Measurements from ENCODE around the gene LRRC14B.

LRRC14B gene

DNA sequence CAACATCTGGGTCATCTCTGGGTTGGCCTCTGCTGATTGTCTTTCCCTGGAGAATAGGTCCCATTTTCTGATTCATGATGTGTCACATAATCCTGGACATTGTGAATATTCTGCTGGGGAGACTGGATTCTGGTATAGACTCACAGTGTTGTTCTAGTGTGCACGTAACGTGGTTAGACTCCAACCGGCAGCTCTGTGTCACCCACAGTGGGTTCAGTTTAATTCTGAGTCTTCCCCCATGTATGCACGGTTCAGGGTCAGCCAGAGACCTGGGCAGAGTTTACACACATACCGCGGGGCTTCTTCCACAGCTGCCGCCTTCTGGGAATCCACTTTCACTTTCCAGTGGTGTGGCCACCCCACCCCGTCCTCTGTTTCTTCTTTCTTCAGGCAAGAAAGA lies 38.0 kb upstream of the LRRC14B start:
- Histone ChIP-seq H3K9ac (ENCODE audit: low read length) (no peak overlapping the region), H3K4me2 (ENCODE audit: low read length) (no peak overlapping the region), H4K8ac (ENCODE audit: low read depth, low read length) (no peak overlapping the region), H2BK15ac (replicated peaks; ENCODE audit: low read depth) (no peak overlapping the region), H3K56ac (ENCODE audit: low read length) (no peak overlapping the region), H3K36me3 (ENCODE audit: control insufficient read depth, insufficient read depth, low read length) (peaks cover 19% of the 10 kb centered on the region), H3K23ac (ENCODE audit: low read length) (no peak overlapping the region), H4K5ac (ENCODE audit: low read length) (no peak overlapping the region), H3K79me2 (ENCODE audit: control insufficient read depth, insufficient read depth, low read length) (no peaks in the 10 kb centered on the region), H3K4ac (ENCODE audit: low read depth, low read length) (no peak overlapping the region), H2BK5ac (ENCODE audit: low read length) (no peak overlapping the region), H3K18ac (ENCODE audit: low read length) (no peak overlapping the region), H3K4me3 (ENCODE audit: low read length) (no peak overlapping the region), H3K27me3 (ENCODE audit: insufficient read depth, low read length, poor library complexity) (no peaks in the 10 kb centered on the region), H3K4me1 (ENCODE audit: control insufficient read depth, low read depth, low read length) (no peaks in the 10 kb centered on the region), H3K27ac (ENCODE audit: low read depth, low read length) (no peak overlapping the region), H2BK120ac (ENCODE audit: low read depth, low read length) (no peak overlapping the region), H2AK5ac (ENCODE audit: low read length) (no peak overlapping the region), H3K79me1 (ENCODE audit: low read length) (no peaks in the 10 kb centered on the region)
- WGBS (ENCODE audit: extremely low coverage, insufficient coverage, low lambda C conversion rate) = no CpG with 5 or more reads among the region's 8 CpGs
- no peak for DNase-seq

- no peaks in the 10 kb centered on the region for H3K27me3 ChIP-seq (ENCODE audit: insufficient read depth, low read length, poor library complexity)
- WGBS (ENCODE audit: extremely low coverage, insufficient coverage, low lambda C conversion rate) = no CpG with 5 or more reads among the region's 10 CpGs
- DNase-seq = no peak
Observed at GRCh38 chr5:154236-154635, 37.1 kb upstream of the LRRC14B start.

DNA sequence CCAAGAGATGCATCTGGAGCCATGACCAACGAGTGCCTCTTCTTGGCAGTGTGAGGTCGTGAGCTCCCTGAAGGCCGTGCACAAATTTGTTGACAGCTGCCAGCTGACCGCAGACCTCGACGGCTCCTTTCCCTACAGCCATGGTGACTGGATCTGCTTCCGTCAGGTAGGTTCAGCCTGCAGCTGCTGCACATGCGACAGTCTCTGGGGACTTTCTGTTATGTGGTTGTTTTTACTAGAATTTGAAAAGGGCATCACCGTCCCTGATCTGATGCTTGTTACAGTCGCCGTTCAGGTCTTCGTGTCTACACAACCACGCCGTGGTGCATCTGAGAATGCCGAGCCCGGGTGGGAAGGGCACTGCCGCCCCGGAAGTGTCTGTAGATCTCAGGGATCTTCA lies 36.5 kb upstream of the LRRC14B start:
- H3K79me1 ChIP-seq (ENCODE audit: low read length) = no peaks in the 10 kb centered on the region
- no CpG with 5 or more reads among the region's 18 CpGs for whole genome bisulfite sequencing (ENCODE audit: extremely low coverage, insufficient coverage, low lambda C conversion rate)
- no peak overlapping the region for H2BK120ac ChIP-seq (ENCODE audit: low read depth, low read length)
- H3K23ac ChIP-seq (ENCODE audit: low read length) = no peak overlapping the region
- no peak overlapping the region for H3K27ac ChIP-seq (ENCODE audit: low read depth, low read length)
- H3K4ac ChIP-seq (ENCODE audit: low read depth, low read length) = no peak overlapping the region
- H2BK5ac ChIP-seq (ENCODE audit: low read length) = no peak overlapping the region
- no peaks in the 10 kb centered on the region for H3K4me1 ChIP-seq (ENCODE audit: control insufficient read depth, low read depth, low read length)
- peaks cover 19% of the 10 kb centered on the region for H3K36me3 ChIP-seq (ENCODE audit: control insufficient read depth, insufficient read depth, low read length)
- no peak overlapping the region for H4K5ac ChIP-seq (ENCODE audit: low read length)
- H4K8ac ChIP-seq (ENCODE audit: low read depth, low read length) = no peak overlapping the region
- no peak overlapping the region for H3K18ac ChIP-seq (ENCODE audit: low read length)
- no peak overlapping the region for H3K4me3 ChIP-seq (ENCODE audit: low read length)
- no peak overlapping the region for H3K4me2 ChIP-seq (ENCODE audit: low read length)
- no peak overlapping the region for H2BK15ac ChIP-seq (replicated peaks; ENCODE audit: low read depth)
- DNase-seq = no peak
- no peaks in the 10 kb centered on the region for H3K79me2 ChIP-seq (ENCODE audit: control insufficient read depth, insufficient read depth, low read length)
- H3K27me3 ChIP-seq (ENCODE audit: insufficient read depth, low read length, poor library complexity) = no peaks in the 10 kb centered on the region
- H3K9ac ChIP-seq (ENCODE audit: low read length) = no peak overlapping the region
- no peak overlapping the region for H3K56ac ChIP-seq (ENCODE audit: low read length)
- H2AK5ac ChIP-seq (ENCODE audit: low read length) = no peak overlapping the region

More at GRCh38 chr5:154236-154635, 37.1 kb upstream of the LRRC14B start:
- no peak overlapping the region for H3K23ac ChIP-seq (ENCODE audit: low read length)
- no peaks in the 10 kb centered on the region for H3K79me2 ChIP-seq (ENCODE audit: control insufficient read depth, insufficient read depth, low read length)
- no peak overlapping the region for H2AK5ac ChIP-seq (ENCODE audit: low read length)
- H2BK120ac ChIP-seq (ENCODE audit: low read depth, low read length) = no peak overlapping the region
- no peak overlapping the region for H4K5ac ChIP-seq (ENCODE audit: low read length)
- no peak overlapping the region for H2BK15ac ChIP-seq (replicated peaks; ENCODE audit: low read depth)
- H3K4me1 ChIP-seq (ENCODE audit: control insufficient read depth, low read depth, low read length) = no peaks in the 10 kb centered on the region
- H3K4me2 ChIP-seq (ENCODE audit: low read length) = no peak overlapping the region
- no peak overlapping the region for H3K56ac ChIP-seq (ENCODE audit: low read length)
- H3K4ac ChIP-seq (ENCODE audit: low read depth, low read length) = no peak overlapping the region
- H3K27ac ChIP-seq (ENCODE audit: low read depth, low read length) = no peak overlapping the region
- no peak overlapping the region for H3K18ac ChIP-seq (ENCODE audit: low read length)
- no peak overlapping the region for H2BK5ac ChIP-seq (ENCODE audit: low read length)
- no peak overlapping the region for H4K8ac ChIP-seq (ENCODE audit: low read depth, low read length)
- H3K79me1 ChIP-seq (ENCODE audit: low read length) = no peaks in the 10 kb centered on the region
- no peak overlapping the region for H3K4me3 ChIP-seq (ENCODE audit: low read length)
- no peak overlapping the region for H3K9ac ChIP-seq (ENCODE audit: low read length)
- H3K36me3 ChIP-seq (ENCODE audit: control insufficient read depth, insufficient read depth, low read length) = peaks cover 19% of the 10 kb centered on the region

- H3K4me1 ChIP-seq (ENCODE audit: control insufficient read depth, low read depth, low read length) = no peaks in the 10 kb centered on the region
- peaks cover 19% of the 10 kb centered on the region for H3K36me3 ChIP-seq (ENCODE audit: control insufficient read depth, insufficient read depth, low read length)
Observed at GRCh38 chr5:155651-156410, 35.5 kb upstream of the LRRC14B start.

DNA sequence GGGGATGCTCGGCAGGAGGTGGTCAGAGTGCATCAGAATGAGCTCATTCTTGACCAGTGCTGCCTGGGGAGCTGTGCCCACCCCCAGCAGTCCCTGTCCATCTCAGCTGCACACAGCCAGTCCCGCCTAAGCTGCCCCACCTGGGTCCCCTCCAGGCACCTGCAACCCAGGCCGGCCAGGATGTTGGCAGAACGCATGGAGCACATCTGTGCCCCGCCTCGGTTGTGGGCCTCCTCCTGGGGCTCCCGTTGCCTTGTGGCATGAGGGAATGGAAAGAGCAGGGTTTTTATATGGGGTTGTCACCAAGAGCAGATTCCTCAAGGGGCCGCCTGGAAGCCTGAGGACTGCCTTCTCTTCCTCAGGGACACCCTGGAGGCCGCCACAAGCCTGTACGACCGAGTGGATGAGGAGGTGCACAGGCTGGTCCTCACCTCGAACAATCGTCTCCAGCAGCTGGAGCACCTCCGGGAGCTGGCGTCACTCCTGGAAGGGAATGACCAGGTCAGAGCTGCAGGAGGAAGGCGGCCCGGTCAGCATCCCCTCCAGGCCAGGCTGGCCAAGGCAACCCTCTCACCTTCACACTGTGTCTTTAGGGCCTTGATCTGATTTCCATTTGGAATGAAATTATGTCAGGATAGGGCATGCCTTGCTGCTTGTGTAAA lies 34.8 kb upstream of the LRRC14B start:
- no peak overlapping the region for H2BK120ac ChIP-seq (ENCODE audit: low read depth, low read length)
- no peak overlapping the region for H3K4me3 ChIP-seq (ENCODE audit: low read length)
- H3K4me1 ChIP-seq (ENCODE audit: control insufficient read depth, low read depth, low read length) = no peaks in the 10 kb centered on the region
- no peak overlapping the region for H4K5ac ChIP-seq (ENCODE audit: low read length)
- H3K79me1 ChIP-seq (ENCODE audit: low read length) = no peaks in the 10 kb centered on the region
- no peak overlapping the region for H3K27ac ChIP-seq (ENCODE audit: low read depth, low read length)
- H2BK5ac ChIP-seq (ENCODE audit: low read length) = no peak overlapping the region
- no peak overlapping the region for H3K56ac ChIP-seq (ENCODE audit: low read length)
- H2AK5ac ChIP-seq (ENCODE audit: low read length) = no peak overlapping the region
- H3K4me2 ChIP-seq (ENCODE audit: low read length) = no peak overlapping the region
- H3K18ac ChIP-seq (ENCODE audit: low read length) = no peak overlapping the region
- no peak for DNase-seq
- H3K9ac ChIP-seq (ENCODE audit: low read length) = no peak overlapping the region
- H3K23ac ChIP-seq (ENCODE audit: low read length) = no peak overlapping the region
- no peaks in the 10 kb centered on the region for H3K79me2 ChIP-seq (ENCODE audit: control insufficient read depth, insufficient read depth, low read length)
- peaks cover 19% of the 10 kb centered on the region for H3K36me3 ChIP-seq (ENCODE audit: control insufficient read depth, insufficient read depth, low read length)
- H4K8ac ChIP-seq (ENCODE audit: low read depth, low read length) = no peak overlapping the region
- H3K4ac ChIP-seq (ENCODE audit: low read depth, low read length) = no peak overlapping the region
- WGBS (ENCODE audit: extremely low coverage, insufficient coverage, low lambda C conversion rate) = no CpG with 5 or more reads among the region's 17 CpGs
- H2BK15ac ChIP-seq (replicated peaks; ENCODE audit: low read depth) = no peak overlapping the region
- H3K27me3 ChIP-seq (ENCODE audit: insufficient read depth, low read length, poor library complexity) = no peaks in the 10 kb centered on the region

More at GRCh38 chr5:155651-156410, 35.5 kb upstream of the LRRC14B start:
- no peak overlapping the region for H3K4me3 ChIP-seq (ENCODE audit: low read length)
- no peak overlapping the region for H2BK120ac ChIP-seq (ENCODE audit: low read depth, low read length)
- H3K27ac ChIP-seq (ENCODE audit: low read depth, low read length) = no peak overlapping the region
- no CpG with 5 or more reads among the region's 23 CpGs for WGBS (ENCODE audit: extremely low coverage, insufficient coverage, low lambda C conversion rate)
- H3K4me2 ChIP-seq (ENCODE audit: low read length) = no peak overlapping the region
- H3K23ac ChIP-seq (ENCODE audit: low read length) = no peak overlapping the region
- no peaks in the 10 kb centered on the region for H3K27me3 ChIP-seq (ENCODE audit: insufficient read depth, low read length, poor library complexity)
- no peak overlapping the region for H2BK15ac ChIP-seq (replicated peaks; ENCODE audit: low read depth)
- H4K5ac ChIP-seq (ENCODE audit: low read length) = no peak overlapping the region
- H2BK5ac ChIP-seq (ENCODE audit: low read length) = no peak overlapping the region
- no peak overlapping the region for H3K56ac ChIP-seq (ENCODE audit: low read length)
- H3K9ac ChIP-seq (ENCODE audit: low read length) = no peak overlapping the region
- no peak overlapping the region for H3K4ac ChIP-seq (ENCODE audit: low read depth, low read length)
- DNase-seq = no peak
- no peaks in the 10 kb centered on the region for H3K79me1 ChIP-seq (ENCODE audit: low read length)
- no peaks in the 10 kb centered on the region for H3K79me2 ChIP-seq (ENCODE audit: control insufficient read depth, insufficient read depth, low read length)
- H3K18ac ChIP-seq (ENCODE audit: low read length) = no peak overlapping the region
- no peak overlapping the region for H2AK5ac ChIP-seq (ENCODE audit: low read length)
- H4K8ac ChIP-seq (ENCODE audit: low read depth, low read length) = no peak overlapping the region

Data from mesendoderm (in vitro differentiated cells).